ENCODE results near the gene BANF2. TPM values are rescaled to one million over a fixed set of nuclear protein-coding genes. Genes with fewer than 3 reads are reported as not detected.

BANF2 gene
- total and polyA plus RNA-seq, 10 of the 15 experiments (the other 5 are each of a cell fraction or from before 2014, with no cell fraction given): not detected

DNA sequence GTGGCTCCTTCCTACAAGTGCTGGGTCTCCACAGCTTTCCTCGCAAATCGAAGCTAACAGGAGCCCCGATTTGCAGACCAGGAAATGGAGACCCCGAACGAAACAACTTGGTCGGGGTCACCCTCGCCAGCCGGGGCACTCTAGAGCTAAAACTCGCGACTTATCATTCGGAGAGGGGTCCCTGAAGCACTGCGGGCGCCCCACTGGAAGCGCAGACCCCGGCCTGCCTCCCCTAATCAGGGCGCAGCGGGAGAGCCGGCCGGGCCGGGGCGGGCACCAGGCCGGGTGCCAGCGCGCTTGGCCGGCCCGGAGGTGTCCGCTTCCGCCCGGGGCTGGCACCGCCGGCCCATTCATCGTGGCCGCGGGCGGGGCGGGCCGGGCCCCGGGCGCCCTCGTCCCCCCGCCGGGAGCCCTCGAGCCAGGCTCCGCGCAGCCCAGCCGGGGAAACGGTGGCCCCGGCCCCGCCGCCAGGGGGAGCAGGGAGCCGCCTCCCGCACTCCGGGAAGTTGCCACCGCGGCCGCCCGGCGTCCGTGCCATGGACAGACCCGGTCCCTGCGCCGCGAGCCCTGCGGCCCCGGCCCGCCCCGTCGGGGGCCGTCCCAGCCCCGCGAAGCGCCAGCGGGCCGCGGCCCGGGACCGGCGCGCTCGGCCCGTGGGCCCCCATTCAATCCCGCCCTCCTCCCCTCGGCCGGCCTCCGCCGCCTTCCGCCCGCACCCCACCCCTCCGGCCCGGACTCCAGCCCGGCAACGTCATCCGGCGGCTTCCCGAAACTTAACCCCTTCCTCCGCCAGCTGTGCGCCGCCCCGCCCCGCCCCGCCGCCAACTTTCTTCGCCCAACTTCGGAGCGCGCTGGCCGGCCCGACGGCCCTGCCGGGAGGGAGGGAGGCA, 18.7 kb upstream of the BANF2 start (continued):
- no peak for TF ChIP-seq WRNIP1 (IDR thresholded peaks at IDR 0.05; ENCODE audit: borderline replicate concordance, low read depth, low read length)
- TF ChIP-seq SMC3 (IDR thresholded peaks at IDR 0.05; ENCODE audit: borderline replicate concordance, low read length): peak; percentile 69; the same call in 1 of the 2 replicates
- no peak for TF ChIP-seq POLR2AphosphoS2 (IDR thresholded peaks at IDR 0.05; ENCODE audit: low read depth, low read length)
- no peak for TF ChIP-seq CHD1 (IDR thresholded peaks at IDR 0.05; ENCODE audit: low read depth, low read length)
- TF ChIP-seq ASH2L (IDR thresholded peaks at IDR 0.05; ENCODE audit: borderline replicate concordance, low read depth): no peak
- TF ChIP-seq POLR2AphosphoS5 (IDR thresholded peaks at IDR 0.05; ENCODE audit: low read length): no peak
- TF ChIP-seq NFYA (IDR thresholded peaks at IDR 0.05; ENCODE audit: borderline replicate concordance, low read depth, low read length): no peak
- TF ChIP-seq STAT1 (conservative IDR thresholded peaks at IDR 0.05): no peak
- peak; percentile 38; the same call in 1 of the 2 replicates for TF ChIP-seq NKRF (conservative IDR thresholded peaks at IDR 0.05)
- TF ChIP-seq TCF3 (IDR thresholded peaks at IDR 0.05; ENCODE audit: borderline replicate concordance, insufficient read depth, low read depth, low read length): peak; percentile 58; the same call in 1 of the 2 replicates
- no peak for TF ChIP-seq MYC (IDR thresholded peaks at IDR 0.05; ENCODE audit: insufficient read depth, insufficient read length, insufficient replicate concordance, low read length, severe bottlenecking)
- TF ChIP-seq FOXK2 (IDR thresholded peaks at IDR 0.05): no peak
- TF ChIP-seq NFYB (IDR thresholded peaks at IDR 0.05; ENCODE audit: insufficient read depth, low read depth, low read length): no peak
- TF ChIP-seq ELK1 (IDR thresholded peaks at IDR 0.05; ENCODE audit: low read depth, low read length): no peak
- TF ChIP-seq HDAC2 (IDR thresholded peaks at IDR 0.05): no peak
- peak in 1 of 2 experiments; percentile 26; a peak in 1 of 3 replicates for TF ChIP-seq EGR1 (IDR thresholded peaks at IDR 0.05; ENCODE audit: borderline replicate concordance in 1 of 2, low read depth in 2 of 2, low read length in 2 of 2)
- no peak for TF ChIP-seq PAX8 (IDR thresholded peaks at IDR 0.05)
- peak; percentile 52; the same call in 1 of the 2 replicates for TF ChIP-seq POLR2A (IDR thresholded peaks at IDR 0.05; ENCODE audit: low read depth, low read length)
- TF ChIP-seq YBX1 (IDR thresholded peaks at IDR 0.05): no peak
- no peak for TF ChIP-seq JUNB (IDR thresholded peaks at IDR 0.05)
- TF ChIP-seq, protein P1, sequence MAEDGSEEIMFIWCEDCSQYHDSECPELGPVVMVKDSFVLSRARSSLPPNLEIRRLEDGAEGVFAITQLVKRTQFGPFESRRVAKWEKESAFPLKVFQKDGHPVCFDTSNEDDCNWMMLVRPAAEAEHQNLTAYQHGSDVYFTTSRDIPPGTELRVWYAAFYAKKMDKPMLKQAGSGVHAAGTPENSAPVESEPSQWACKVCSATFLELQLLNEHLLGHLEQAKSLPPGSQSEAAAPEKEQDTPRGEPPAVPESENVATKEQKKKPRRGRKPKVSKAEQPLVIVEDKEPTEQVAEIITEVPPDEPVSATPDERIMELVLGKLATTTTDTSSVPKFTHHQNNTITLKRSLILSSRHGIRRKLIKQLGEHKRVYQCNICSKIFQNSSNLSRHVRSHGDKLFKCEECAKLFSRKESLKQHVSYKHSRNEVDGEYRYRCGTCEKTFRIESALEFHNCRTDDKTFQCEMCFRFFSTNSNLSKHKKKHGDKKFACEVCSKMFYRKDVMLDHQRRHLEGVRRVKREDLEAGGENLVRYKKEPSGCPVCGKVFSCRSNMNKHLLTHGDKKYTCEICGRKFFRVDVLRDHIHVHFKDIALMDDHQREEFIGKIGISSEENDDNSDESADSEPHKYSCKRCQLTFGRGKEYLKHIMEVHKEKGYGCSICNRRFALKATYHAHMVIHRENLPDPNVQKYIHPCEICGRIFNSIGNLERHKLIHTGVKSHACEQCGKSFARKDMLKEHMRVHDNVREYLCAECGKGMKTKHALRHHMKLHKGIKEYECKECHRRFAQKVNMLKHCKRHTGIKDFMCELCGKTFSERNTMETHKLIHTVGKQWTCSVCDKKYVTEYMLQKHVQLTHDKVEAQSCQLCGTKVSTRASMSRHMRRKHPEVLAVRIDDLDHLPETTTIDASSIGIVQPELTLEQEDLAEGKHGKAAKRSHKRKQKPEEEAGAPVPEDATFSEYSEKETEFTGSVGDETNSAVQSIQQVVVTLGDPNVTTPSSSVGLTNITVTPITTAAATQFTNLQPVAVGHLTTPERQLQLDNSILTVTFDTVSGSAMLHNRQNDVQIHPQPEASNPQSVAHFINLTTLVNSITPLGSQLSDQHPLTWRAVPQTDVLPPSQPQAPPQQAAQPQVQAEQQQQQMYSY (CRISPR knock-in tag; IDR thresholded peaks at IDR 0.05): no peak
- TF ChIP-seq, protein P2, sequence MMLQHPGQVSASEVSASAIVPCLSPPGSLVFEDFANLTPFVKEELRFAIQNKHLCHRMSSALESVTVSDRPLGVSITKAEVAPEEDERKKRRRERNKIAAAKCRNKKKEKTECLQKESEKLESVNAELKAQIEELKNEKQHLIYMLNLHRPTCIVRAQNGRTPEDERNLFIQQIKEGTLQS (IDR thresholded peaks at IDR 0.05; ENCODE audit: borderline replicate concordance, extremely low read depth, low read depth, low read length): no peak
